HG02981 (cell line): ENCODE measurements around the gene G2E3.

Source experiments
- ATAC-seq: cut with Tn5 transposase; IDR thresholded peaks from one replicate; pipeline ENCODE4 v1.9.1; 2021; ENCODE audit warnings: mild to moderate bottlenecking, moderate library complexity; ENCODE audit not compliant: unreplicated experiment

G2E3 gene

DNA sequence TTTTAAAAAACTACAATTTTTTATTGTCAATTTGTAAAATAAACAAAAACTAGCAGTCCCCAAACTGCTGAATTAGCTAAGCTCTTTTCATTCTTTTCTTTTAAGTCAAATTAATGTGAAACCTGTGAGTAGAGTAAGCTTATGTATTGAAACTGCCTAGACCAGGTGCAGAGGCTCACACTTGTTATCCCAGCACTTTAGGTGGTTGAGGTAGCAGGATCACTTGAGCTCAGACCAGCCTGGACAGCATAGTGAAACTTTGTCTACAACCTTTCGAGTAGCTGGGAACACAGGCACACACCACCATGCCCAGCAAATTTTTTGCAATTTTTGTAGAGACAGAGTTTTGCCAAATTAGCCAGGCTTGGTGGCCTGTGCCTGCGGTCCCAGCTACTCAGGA, 89.5 kb downstream of the G2E3 start:
- no peak for ATAC-seq

DNA sequence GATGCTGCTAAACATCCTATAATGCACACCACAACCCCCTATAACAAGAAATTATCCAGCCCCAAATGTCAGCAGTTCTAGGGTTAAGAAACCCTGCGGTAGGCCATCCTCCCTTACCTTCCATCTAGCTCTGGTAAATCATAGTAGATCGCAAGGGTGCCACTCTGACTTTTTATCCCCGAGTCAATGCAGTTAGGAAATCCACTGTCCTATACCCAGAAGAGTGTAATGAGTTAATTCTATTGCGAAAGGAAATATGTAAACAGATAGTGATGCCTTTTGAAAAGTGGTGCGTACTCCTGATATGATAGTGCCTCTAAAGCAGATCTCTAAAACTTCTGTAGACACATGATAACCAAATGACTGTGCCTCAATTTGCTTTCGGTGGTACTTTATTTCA, 93.0 kb downstream of the G2E3 start:
- no peak for ATAC-seq

DNA sequence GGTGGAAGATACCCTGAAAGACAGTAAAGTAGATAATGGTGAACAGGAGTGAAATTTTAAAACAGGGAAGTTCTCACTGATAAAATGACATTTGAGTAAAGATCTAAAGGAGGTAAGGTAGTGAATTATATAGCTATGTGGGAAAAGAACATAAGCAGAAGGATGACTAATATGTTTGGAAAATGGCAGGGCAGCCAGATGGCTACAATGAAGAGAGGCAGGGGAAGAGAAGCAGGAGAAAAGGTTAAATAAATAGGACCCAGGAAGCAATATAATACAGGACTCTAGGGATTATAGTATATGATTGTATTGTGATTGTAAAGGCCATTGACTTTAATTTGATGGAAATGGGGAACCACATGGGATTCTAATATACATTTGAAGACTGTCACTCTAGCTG, 96.2 kb downstream of the G2E3 start:
- no peak for ATAC-seq

DNA sequence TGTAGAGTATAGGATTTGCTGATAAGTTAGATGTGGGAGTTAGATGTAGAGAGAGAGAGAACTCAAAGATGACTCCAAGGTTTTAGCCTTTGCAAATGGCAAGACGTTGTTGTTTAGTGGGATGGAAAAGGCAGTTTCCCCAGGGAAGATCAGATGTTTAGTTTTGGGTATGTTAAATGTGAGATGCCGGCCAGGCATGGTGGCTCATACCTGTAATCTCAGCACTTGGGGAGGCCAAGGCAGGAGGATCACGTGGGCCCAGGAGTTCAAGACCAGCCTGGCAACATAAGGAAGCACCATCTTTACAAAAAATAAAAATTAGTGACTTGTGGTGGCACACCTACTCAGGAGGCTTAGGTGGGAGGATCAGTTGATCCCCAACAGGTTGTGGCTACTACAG, 96.7 kb downstream of the G2E3 start:
- no peak for ATAC-seq

DNA sequence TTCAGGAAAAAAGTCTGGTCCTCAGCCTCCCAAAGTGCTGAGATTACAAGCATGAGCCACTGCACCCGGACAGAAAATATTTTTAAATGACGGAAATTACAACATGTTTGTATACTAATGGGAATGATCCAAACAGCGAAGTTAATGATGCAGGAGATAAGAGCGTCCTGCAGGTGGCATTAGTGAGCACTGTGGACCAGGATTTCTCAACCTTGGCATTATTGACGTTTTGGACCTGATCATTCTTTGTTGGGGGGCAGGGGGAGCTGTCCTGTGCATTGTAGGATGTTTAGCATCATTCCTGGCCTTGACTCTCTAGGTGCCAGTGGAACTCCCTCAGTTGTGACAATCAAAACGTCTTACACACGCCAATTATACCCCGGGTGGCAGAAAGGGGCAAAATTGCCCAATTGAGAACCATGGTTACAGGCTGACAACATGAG, 97.3 kb downstream of the G2E3 start:
- ATAC-seq = no peak

DNA sequence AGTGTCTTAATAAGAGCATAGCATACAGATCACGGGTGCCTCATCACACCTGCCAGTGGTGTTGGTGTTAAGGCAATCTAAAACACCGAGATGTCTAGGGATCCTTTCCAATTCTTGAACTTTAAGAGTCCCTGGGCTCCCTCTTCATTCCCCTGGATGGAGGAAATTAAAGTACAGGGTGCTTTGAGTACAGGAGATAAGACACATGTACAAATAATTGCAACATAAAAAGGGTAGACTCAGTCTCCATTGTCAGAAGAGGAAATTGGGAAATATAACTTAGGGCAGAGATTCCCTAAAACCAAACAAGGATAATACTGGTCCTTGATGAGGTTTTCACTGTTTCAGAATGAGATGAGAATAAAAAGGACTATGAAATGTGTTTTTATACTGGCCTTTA, 98.1 kb downstream of the G2E3 start:
- no peak for ATAC-seq

DNA sequence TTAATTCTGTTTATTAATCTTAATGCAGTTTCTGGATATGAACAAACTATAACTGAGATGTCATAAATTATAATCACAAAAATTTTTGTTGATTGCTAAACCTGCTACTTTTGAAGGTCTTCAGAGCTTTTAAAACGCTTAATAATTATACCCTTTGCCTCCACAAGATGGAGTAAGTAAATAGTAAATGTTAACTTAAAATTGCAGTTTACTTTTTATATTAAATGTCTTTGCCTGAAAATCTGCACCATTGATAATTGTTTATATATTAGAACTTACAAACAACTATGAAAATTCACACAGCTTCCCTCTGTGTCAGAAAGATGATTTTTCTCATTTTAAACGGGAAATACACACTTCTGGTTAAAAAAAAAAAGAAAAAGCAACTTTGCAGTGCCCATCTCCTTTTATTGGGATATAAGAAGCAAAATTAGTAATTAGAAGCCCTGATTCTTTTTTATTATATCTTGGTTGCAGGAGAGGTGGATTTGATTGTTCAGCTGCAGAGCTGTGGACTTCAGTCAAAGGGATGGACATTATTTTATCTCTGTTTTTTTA, 98.7 kb downstream of the G2E3 start:
- no peak for ATAC-seq

DNA sequence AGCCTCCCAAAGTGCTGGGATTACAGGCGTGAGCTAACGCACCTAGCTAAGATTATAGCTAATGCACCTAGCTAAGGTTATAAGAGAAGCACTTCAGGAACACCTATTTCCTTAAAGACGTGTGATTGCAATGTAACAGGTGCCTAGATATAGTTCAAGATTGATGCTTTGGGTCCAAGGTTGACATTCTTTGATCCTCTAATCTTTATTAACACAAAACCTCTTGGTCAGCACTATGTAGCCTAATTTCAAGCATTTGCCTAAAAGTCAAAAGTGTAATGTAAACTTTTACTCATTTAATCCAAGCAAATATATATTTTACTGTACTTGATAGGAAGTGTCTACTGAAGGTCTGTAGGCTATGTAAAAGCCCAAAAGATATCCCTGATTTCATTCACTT, 99.7 kb downstream of the G2E3 start:
- no peak for ATAC-seq

DNA sequence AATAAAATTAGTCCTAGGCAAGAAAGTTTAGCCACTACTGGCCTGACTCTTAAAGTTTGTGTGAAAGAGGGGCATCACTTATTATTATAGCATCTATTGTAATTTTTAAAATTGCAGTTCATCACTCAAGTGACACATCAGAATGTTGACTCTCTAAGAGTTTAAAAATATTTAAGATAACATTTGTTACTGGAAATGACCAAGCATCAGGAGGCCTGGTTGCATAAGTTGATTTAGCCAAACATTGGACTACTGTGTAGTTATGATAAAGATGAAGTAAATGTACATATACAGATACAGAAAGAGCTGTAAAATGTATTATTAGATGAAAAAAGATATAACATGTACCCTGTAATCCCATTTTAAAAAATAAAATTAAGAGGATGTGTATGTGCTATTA, 110.6 kb downstream of the G2E3 start:
- ATAC-seq = no peak
